ENCODE measurements around the gene FABP1.
A peak's percentile ranks its signal among the peaks of the same experiment; 100 is the strongest.

GRCh38 chr2:88074854-88075292 lies 53.0 kb downstream of the FABP1 start:
- no peak for TF ChIP-seq CTCF (IDR thresholded peaks at IDR 0.05)
- TF ChIP-seq POLR2AphosphoS5 (IDR thresholded peaks at IDR 0.05), result peak in 1 of 3 donors; percentile 7
